ENCODE data around the gene GCH1.

Gene GCH1

GRCh38 chr14:54857830-54858269, 44.8 kb downstream of the GCH1 start:
- DNase-seq: peak; percentile 79 to 96 (median 94)

- DNase-seq: no peak
Measured at GRCh38 chr14:54856152-54856551, 46.5 kb downstream of the GCH1 start.

GRCh38 chr14:54854181-54854580, 48.4 kb downstream of the GCH1 start:
- DNase-seq: no peak

GRCh38 chr14:54853339-54853738, 49.3 kb downstream of the GCH1 start:
- DNase-seq: no peak

- DNase-seq: no peak
Measured at GRCh38 chr14:54852215-54852614, 50.4 kb downstream of the GCH1 start.

GRCh38 chr14:54848910-54849309, 53.7 kb downstream of the GCH1 start:
- DNase-seq: no peak

- DNase-seq: no peak
Measured at GRCh38 chr14:54845641-54846040, 57.0 kb downstream of the GCH1 start.

GRCh38 chr14:54844479-54844878, 58.1 kb downstream of the GCH1 start:
- DNase-seq: no peak

GRCh38 chr14:54840798-54841197, 61.8 kb downstream of the GCH1 start:
- DNase-seq: no peak

GRCh38 chr14:54840336-54840735, 62.3 kb downstream of the GCH1 start:
- no peak for DNase-seq

GRCh38 chr14:54839701-54840119, 62.9 kb downstream of the GCH1 start:
- DNase-seq: no peak

- DNase-seq: peak in 1 of 3 donors; percentile 43
Measured at GRCh38 chr14:54838931-54839512, 63.6 kb downstream of the GCH1 start.

- DNase-seq: no peak
Measured at GRCh38 chr14:54837508-54838149, 65.0 kb downstream of the GCH1 start.

- no peak for DNase-seq
Measured at GRCh38 chr14:54836231-54836630, 66.4 kb downstream of the GCH1 start.

- DNase-seq: no peak
Measured at GRCh38 chr14:54834727-54835126, 67.9 kb downstream of the GCH1 start.

- no peak for DNase-seq
Measured at GRCh38 chr14:54834081-54834480, 68.5 kb downstream of the GCH1 start.

GRCh38 chr14:54830650-54831049, 72.0 kb downstream of the GCH1 start:
- DNase-seq: no peak

GRCh38 chr14:54829486-54830224, 73.0 kb downstream of the GCH1 start:
- no peak for DNase-seq

GRCh38 chr14:54828037-54828436, 74.6 kb downstream of the GCH1 start:
- DNase-seq: no peak

GRCh38 chr14:54823757-54824549, 78.7 kb downstream of the GCH1 start:
- no peak for DNase-seq

- DNase-seq: no peak
Measured at GRCh38 chr14:54822685-54823084, 79.9 kb downstream of the GCH1 start.

GRCh38 chr14:54818201-54819133, 84.2 kb downstream of the GCH1 start:
- no peak for DNase-seq
